ENCODE measurements around the gene LLPH.
"Not testable (repeated sequence)": the region's sequence is repeated elsewhere in the genome, so short reads cannot be mapped to it uniquely, and the experiment has no call there.

The LLPH gene

DNA sequence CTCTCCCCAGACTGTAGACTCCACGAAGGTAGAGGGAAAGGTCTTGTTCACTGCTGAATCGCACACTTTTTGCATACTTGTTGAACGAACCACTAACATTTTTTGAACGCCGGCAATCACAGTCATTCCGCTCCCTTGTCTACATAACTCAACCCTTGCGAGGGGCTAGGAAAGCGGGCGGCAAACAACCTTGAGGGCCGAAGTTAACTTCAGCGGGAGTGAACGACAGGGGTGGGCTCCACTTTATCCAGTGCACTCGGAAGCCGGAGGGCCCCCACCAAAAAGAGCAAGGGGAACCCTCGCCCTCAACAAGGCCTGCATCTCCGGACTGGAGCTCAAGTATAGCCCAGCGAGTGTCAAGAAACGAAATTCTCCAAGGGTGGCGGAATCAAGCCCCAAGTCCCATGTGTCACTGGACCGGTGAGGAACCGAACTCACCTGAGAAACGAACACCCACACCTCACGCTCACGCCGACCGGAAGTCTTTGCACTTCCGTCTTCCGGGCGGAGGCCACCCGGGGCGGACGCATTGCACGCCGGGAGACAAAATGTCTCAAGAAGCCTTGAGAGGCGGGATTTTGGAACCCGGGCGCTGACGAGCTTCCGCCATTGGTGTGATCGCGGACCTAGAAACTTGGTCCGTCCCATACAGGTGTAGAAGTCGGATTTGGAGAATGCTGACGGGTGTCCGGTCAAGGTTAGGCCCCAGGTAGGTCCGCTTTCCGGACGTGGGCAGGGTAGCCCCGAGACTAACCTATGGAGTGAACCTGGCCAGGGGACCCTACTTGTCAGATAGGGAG, at the start of gene LLPH:
Gene LLPH, minus strand, starts transcription at position 484 of the 800 bp plus-strand sequence. CDS start 1,644 bp downstream, outside the sequence.
- DNase-seq (ENCODE audit: low read depth in 1 of 2, low spot score in 1 of 2) = peak; percentile 79 to 89

DNA sequence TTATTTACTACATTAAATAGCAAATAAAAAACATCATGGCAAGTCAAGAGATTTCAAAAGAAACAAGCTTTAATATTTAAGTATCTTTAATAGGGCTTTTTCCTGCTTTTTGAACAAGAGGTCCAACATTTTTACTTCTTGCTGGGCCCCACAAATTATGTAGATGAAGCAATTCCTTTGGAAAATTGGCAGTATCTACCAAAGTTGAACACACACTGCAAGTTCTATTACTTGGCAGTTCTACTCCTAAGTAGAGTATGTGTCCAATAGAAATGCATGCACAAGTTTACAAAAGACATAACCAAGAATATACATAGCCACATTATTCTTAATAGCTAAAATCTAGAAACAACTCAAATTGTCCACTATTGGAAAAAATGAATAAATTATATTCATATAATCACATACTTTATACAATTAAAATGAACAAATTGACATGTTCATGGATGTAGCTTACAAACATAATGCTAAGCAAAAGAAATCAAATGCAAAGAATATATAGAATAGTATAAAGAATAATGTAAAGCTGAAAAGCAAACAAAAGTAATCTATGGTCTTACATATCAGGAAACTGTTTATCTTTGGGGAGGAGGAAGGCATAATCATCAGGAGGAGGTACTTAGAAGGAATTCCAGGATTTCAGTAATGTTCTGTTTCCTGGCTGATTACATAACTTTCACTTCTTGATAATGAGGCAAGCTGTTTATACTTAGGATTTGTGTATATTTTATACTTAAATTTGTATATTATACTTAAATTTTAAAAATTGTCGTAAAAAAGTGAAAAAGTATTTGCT, 45.8 kb upstream of the LLPH start:
- DNase-seq (ENCODE audit: low read depth in 1 of 2, low spot score in 1 of 2) = no peak

DNA sequence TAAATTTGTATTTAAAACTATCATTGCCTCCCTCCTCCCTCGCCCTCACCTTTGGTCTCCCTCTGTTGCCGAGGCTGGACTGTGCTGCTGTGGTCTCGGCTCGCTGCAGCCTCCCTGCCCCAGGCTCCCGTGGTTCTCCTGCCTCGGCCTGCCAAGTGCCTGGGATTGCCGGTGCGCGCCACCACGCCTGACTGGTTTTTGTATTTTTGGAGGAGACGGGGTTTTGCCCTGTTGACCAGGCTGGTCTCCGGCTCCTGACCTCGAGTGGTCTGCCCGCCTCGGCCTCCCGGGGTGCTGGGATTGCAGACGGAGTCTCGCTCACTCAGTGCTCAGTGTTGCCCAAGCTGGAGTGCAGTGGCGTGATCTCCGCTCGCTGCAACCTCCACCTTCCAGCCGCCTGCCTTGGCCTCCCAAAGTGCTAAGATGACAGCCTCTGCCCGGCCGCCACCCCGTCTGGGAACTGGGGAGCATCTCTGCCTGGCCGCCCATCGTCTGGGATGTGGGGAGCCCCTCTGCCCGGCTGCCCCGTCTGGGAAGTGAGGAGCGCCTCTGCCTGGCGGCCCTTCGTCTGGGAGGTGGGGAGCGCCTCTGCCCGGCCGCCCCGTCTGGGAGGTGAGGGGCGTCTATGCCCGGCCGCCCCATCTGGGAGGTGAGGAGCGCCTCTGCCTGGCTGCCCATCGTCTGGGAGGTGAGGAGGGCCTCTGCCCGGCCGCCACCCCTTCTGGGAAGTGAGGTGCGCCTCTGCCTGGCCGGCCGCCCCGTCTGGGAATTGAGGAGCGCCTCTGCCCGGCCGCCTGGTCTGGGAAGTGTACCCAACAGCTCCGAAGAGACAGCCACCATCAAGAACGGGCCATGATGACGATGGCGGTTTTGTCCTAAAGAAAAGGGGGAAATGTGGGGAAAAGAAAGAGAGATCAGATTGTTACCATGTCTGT, 44.1 kb upstream of the LLPH start:
- not testable (repeated sequence) for DNase-seq (ENCODE audit: low read depth in 1 of 2, low spot score in 1 of 2)

DNA sequence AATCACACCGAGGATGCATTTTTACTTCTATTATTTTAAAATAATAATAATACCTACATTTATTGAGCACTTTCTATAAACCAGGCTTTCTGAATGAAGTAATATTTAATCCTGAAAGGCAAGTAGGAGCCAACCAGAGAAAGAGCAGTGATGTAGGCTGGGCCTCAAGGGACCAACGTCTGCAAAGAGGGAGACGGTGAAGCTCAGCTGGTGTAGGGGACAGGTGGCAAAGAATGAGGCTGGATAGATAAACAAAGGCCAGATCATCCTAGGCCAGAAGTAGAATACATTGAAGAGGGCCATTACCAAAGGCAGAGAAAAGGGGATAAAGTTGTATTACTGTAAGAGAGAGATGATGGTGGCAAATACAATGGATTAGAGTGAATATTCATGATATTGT, 40.1 kb upstream of the LLPH start:
- no peak for DNase-seq (ENCODE audit: low read depth in 1 of 2, low spot score in 1 of 2)

DNA sequence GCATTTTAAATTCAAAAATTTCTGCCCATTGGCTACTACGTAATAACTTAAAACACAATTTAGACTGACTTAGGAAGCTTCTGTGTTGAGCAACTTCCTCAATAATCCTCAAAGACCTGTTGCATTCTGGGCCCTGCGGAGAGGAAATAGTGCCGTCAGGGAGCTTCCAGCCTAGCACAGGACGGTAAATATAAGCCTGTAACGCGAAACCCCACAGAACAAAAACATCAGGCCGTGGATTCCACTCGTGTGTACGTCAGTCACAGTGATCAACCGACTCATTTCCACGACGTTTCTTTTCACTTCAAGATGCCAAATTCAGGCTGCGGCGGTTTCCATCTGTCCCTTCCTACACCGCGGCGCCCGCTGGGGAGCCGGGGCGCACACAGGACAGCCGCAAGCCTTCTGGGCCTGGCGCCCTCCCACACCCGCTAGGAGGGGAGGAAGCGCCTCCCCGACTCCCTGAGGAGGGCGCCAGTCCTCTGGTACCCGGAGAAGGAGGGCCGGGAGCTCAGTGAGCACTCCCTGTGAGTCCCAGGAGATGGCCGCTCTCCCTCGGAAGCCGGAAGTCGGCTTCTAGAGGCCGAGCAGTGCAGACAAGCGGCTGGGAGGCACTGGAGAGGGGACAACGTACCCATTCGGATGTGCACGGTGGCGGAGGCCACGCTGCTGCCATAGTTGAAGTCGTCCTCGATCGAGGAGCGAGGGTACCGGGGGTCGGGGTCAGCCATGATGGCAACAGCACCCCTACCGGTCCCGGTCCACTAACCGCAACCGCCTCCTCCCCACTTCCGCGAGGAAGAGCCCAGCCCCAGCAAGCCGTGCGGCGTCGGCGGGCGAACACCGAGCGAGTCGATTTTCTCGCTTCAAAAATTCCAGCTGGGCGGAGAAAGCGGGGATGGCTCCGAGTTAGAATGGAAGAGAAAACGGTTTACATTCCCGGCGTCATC, 38.9 kb upstream of the LLPH start, which contains the start of gene TMBIM4:
Gene TMBIM4, minus strand, starts transcription at position 776 of the 950 bp plus-strand sequence. Its CDS starts 45 bp downstream, at position 731.
- DNase-seq (ENCODE audit: low read depth in 1 of 2, low spot score in 1 of 2) = peak; percentile 76 to 84

DNA sequence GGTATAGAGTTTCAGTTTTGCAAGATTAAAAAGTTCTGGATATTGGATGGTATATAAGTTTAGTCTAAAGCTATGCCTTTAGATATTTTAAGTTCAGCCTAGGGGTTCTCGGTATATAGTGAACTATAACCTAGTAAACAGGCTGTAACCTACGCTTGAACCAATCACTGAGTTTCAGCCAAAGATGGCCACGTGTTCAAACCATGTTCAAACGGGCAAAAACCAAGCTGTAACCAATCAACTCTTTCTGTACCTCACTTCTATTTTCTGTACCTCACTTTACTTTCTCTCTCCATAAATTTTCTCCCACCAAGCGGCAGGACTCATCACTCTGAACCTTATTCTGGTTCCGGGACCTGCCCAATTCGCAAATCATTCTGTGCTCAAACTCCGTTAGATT, 37.9 kb upstream of the LLPH start:
- DNase-seq (ENCODE audit: low read depth in 1 of 2, low spot score in 1 of 2) = no peak

DNA sequence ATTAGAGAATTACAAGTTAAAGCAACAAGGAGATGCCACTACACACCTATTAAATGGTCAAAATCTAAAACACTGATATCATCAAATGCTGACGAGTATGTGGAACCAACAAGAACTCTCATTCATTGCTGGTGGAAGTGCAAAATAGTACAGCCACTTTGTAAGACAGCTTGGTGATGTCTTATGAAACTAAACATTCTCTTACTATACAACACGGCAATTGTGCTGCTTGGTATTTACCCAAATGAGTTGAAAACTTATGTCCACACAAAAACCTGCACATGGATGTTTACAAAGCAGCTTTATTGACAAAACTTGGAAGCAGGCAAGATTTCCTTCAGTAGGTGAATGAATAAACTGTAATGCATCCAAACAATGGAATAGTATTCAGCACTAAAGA, 36.0 kb upstream of the LLPH start:
- no peak for DNase-seq (ENCODE audit: low read depth in 1 of 2, low spot score in 1 of 2)

DNA sequence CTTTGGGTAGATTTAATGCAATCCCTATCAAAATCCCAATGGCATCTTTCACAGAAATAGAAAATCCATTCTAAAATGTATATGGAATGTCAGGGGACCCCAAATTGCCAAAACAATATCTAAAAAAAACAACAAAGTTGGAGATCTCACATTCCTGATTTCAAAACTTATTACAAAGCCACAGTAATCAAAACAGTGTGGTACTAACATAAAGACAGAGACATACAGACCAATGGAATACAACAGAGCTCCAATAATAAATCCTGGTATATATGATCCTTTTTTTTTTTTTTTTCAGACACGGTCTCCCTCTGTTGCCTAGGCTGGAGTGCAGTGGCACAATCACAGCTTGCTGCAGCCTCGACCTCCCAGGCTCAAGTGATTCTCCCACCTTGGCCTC, 34.6 kb upstream of the LLPH start:
- DNase-seq (ENCODE audit: low read depth in 1 of 2, low spot score in 1 of 2) = no peak

DNA sequence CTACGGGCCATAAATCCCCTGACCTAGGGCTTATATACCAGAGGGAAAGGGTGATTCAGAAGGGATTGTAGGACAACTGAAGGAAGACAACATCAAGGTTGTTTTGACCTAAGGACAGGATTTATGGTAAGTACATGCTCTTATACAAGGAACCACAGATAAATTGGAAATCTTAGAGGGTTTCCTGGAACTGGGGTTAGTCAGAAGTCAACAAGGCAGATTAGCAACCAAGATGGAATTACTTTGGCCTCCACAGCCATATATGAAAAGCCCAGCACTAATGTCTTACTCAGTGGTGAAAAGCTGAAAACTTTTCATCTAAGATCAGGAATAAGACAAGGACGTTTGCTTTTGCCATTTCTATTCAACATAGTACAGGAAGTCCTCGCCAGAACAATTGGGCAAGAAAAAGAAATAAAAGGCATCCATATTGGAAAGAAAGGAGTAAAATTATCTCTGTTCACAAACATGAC, 33.8 kb upstream of the LLPH start:
- no peak for DNase-seq (ENCODE audit: low read depth in 1 of 2, low spot score in 1 of 2)

DNA sequence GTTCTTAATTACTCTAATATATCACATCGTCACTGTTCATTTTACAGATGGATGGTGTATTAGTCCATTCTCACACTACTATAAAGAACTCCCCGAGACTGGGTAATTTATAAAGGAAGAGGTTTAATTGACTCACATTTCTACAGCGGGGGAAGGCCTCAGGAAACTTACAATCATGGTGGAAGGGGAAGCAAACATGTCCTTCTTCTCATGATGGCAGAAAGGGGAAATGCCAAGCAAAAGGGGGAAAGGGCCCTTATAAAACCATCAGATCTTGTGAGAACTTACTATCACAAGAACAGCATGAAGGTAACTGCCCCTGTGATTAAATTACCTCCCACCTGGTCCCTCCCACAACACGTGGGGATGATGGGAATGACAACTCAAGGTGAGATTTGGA, 32.7 kb upstream of the LLPH start:
- no peak for DNase-seq (ENCODE audit: low read depth in 1 of 2, low spot score in 1 of 2)

DNA sequence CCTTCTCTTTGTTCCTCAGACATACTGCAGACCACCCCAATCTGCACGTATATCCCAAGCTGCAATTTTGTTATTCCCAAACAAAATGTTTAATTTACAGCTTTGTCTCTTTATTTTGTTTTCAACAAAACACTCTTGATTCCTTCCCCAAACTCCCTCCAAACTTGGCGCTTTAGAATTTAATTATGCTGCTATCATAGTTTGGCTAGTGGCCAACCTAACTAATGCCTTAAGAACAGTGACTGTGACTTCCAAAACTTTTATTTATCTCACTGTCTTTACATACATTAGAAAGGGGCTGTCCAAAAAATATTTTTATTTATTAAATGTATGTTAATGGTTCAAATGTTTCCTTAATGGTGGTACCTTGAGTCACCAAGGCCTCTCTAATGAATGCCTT, 32.2 kb upstream of the LLPH start:
- no peak for DNase-seq (ENCODE audit: low read depth in 1 of 2, low spot score in 1 of 2)

DNA sequence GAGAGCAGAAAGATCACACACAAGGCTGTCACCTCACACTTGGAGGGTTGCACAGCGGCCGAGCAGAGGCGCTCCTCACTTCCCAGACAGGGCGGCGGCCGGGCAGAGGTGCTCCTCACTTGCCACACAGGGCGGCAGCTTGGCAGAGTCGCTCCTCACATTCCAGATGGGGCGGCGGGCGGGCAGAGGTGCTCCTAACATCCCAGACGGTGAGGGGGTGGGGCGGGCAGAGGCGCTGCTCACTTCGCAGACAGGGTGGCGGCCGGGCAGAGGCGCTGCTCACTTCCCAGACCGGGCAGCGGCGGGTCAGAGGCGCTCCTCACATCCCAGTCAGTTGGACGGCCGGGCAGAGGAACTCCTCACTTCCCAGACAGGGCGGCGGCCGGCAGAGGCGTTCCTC, 30.2 kb upstream of the LLPH start:
- DNase-seq (ENCODE audit: low read depth in 1 of 2, low spot score in 1 of 2) = no peak

DNA sequence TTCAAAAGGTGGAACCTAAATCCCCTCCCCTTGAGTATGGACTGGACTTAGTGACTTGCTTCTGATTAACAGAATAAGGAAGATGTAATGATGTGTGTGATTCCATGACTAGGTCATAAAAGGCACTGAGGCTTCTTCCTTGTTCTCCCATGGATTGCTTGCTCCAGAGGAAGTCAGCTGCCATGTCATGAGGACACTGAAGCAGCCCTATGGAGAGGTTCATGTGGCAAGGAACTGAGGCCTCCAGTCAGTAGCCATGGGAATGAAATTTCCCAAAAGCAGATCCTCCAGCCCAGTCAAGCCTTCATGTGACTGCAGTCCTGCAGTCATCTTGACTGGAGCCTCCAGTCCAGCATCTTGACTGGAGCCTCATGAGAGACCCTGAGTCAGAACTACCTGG, 28.6 kb upstream of the LLPH start:
- DNase-seq (ENCODE audit: low read depth in 1 of 2, low spot score in 1 of 2) = no peak

DNA sequence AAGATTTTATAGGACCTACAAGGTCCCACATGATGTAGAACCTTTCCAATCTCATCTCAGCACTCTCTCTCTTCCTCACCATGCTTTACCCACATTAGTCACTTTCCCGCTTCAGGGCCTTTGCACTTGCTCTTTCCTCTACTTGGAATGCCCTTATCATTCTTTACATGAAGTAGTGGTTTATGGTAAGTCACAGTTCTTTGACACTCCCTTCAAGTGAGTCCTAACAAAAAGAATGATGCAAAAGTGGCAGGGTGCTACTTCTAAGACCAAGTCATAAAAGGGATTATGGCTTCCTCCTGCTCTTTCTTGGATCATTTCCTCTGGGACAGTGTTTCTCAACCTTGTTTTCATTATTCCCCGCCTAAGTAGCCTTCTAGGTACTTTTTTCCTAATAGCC, 26.1 kb upstream of the LLPH start:
- no peak for DNase-seq (ENCODE audit: low read depth in 1 of 2, low spot score in 1 of 2)

DNA sequence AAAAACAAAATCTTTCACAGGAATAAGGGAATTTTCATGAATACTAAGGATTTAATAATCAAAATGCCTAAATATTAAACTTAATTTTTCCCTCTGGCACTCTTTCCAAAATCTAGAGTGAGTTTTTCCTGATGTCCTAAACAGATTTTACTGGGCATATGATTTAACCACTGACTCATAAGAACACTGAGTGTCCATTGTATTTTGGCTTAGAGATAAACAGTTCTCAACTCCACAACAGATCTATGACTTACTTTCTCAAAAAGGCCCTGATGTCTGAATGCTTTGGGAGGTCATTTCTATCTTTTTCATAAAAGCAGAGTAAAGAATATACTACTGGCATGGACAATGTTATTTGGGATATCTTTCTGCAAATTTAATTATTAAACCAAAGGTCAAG, 24.2 kb upstream of the LLPH start:
- DNase-seq (ENCODE audit: low read depth in 1 of 2, low spot score in 1 of 2) = no peak

DNA sequence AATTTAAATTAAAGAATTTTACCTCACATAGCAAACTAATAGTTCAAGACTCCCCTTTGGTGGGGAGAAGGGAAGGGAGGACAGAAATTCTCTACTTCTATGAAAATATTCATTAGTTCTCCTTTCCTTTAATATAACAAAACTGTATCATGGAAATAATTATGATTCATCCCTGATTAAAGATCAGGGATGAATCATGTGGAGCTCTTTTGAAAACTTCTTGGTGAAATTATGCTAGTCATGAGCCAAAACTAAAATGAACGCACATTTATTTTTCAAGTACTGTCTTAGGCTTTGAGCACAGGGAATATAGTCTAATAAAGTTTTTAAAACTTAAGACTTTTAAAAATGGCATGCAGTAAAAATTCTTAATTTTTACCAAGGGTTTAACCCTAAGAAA, 22.2 kb upstream of the LLPH start:
- DNase-seq (ENCODE audit: low read depth in 1 of 2, low spot score in 1 of 2) = no peak

DNA sequence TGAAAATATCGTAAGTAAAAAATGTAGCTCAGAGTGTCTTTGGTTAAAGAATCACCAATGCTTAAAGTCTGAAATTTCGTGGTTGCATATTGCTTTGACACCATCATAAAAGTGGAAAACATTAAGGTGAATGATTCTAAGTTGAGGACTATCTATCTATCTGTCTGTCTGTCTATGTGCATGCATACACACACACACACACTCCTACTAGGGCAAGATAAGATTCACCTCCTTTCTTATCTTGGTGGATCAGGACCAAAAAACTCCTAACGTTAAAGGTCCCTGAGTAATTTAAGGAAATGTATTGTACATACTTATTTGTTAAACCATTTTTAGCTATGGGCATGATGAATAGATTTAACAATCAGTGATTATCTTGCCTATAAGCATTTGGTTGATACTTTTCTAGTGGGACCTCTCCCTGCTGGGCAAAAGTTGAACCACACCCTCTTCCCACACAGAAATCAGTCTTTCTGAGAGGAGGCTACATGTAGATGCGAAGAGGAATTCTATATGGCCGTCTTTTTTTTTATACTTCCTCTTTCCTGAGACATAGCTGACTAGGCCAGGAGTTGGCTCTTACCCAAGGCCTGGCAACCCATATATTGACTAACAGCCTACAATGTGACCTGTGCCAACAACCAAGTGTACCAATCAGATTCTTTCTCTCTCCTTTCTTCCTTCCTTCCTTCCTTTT, 19.3 kb upstream of the LLPH start:
- DNase-seq (ENCODE audit: low read depth in 1 of 2, low spot score in 1 of 2) = no peak

DNA sequence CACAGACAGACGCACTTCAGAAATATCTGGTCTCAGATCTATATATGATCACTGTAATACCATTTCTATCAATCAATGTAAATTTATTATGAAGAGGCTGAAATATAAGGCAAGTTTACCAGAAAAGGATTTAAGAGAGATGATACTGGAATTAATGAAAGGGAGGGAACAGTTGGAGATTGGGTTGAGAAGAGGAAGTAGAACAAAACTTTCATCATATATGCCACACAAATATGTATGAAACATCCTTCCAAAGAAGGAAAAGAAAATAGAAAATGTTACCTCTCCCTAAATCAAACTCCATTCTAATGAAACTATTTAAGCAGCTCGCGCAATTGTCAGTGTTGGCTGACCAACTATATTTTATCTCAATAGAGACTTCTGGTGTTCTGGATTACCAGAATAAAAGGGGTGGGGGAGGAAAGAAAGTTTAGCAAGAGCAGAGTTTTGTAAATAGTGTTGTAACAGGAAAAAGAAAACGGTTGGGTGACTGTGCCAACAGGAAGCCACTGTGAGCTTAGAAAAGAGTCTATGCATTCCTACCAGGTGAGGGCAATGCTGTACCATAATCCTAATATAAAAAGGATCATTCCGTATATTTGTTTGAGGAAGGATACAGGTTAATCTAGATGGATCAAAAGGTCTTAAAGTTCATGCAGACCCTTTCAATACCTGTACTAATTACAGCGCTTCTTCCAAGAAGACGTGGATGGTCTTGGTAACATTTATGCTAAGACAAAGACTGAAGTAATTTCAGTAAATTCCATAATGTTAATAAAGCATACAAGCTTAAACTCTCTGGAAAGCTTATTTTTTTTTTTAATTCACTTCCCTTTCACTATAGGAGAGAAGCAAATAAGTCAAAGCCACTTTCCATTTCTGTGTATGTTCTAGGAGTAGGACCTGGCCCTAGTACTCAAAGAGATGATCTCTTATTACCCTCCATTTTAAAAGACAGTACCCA, 14.5 kb upstream of the LLPH start:
- DNase-seq (ENCODE audit: low read depth in 1 of 2, low spot score in 1 of 2) = no peak
